A549 (cell line): ENCODE data around the gene SLC38A10. TPM values are rescaled to one million over a fixed set of nuclear protein-coding genes. Genes with fewer than 3 reads are reported as not detected.

Source experiments
- ATAC-seq, 2 experiments: fragments of 200-7000 bp in 1 of 2; fragments of >200 bp in 1 of 2; cut with Nextera tagmentation in 1 of 2; cut with Tn5 transposase in 1 of 2; 3 replicates each; pipeline versions ENCODE4 v1.8.0 to v1.9.1; 2018 to 2020; ENCODE audit warnings: mild to moderate bottlenecking in 1 of 2, moderate library complexity in 1 of 2
- CTCF ChIA-PET: fragments of 300-600 bp; sonication (Branson Sonifier 250); formaldehyde crosslinking; extraction: SDS; loops from one replicate; lab custom pipeline; 2021; ENCODE audit warnings: antibody characterized with exemption, inconsistent platforms; lab: Yijun Ruan, JAX
- POLR2A ChIA-PET: fragments of 350-600 bp; formaldehyde crosslinking; extraction: SDS; loops from one replicate; lab custom pipeline; 2021; ENCODE audit warnings: antibody characterized with exemption, inconsistent platforms; lab: Yijun Ruan, JAX
- DNase-seq, 2 experiments: peaks; one replicate each; pipeline versions ENCODE4 v3.0.0 to v3.0.0-alpha.2; 2011 to 2016; ENCODE audit warnings: low read depth in 1 of 2, low spot score in 1 of 2
- FAIRE-seq: peaks from 2 replicates; lab custom pipeline; 2011; peaks lifted over from hg19 to GRCh38; lab: Jason Lieb, UNC
- H3K27ac ChIP-seq, 2 experiments: fragments of >200 bp; sonication (Bioruptor Twin); formaldehyde crosslinking; 3 replicates each; pipeline ENCODE4 v1.5.1; 2016 to 2017
- H3K4me1 ChIP-seq: fragments of >200 bp; sonication (Bioruptor Twin); formaldehyde crosslinking; 3 replicates; pipeline ENCODE4 v1.6.1; 2016
- H3K4me2 ChIP-seq: fragments of >200 bp; sonication (Bioruptor Twin); formaldehyde crosslinking; 3 replicates; pipeline ENCODE4 v1.6.1; 2016
- H3K4me3 ChIP-seq: fragments of >200 bp; sonication (Bioruptor Twin); formaldehyde crosslinking; 3 replicates; pipeline ENCODE4 v1.5.1; 2016
- H3K9me3 ChIP-seq: fragments of >200 bp; sonication (Bioruptor Twin); formaldehyde crosslinking; 3 replicates; pipeline ENCODE4 v1.6.1; 2016
- ATOH8 ChIP-seq: fragments of 250-450 bp; sonication (Bioruptor Pico); IDR thresholded peaks from 2 replicates; pipeline ENCODE4 v1.5.0; 2020; ENCODE audit warnings: low read depth, mild to moderate bottlenecking, moderate library complexity
- CBX2 ChIP-seq: fragments of 200-600 bp; sonication (generic); IDR thresholded peaks from 2 replicates; pipeline ENCODE4 v1.6.1; 2016; ENCODE audit warnings: low read depth, mild to moderate bottlenecking, borderline replicate concordance
- CBX8 ChIP-seq: fragments of 200-600 bp; sonication (generic); IDR thresholded peaks from 2 replicates; pipeline ENCODE4 v1.6.1; 2016
- CHD4 ChIP-seq: fragments of 200-600 bp; sonication (generic); IDR thresholded peaks from 2 replicates; pipeline ENCODE4 v1.6.1; 2016; ENCODE audit warnings: antibody characterized with exemption, mild to moderate bottlenecking, borderline replicate concordance
- CTCF ChIP-seq: fragments of >200 bp; sonication (Bioruptor Twin); formaldehyde crosslinking; IDR thresholded peaks from 3 replicates; pipeline ENCODE4 v1.5.1; 2016
- E2F6 ChIP-seq: IDR thresholded peaks from 2 replicates; pipeline ENCODE4 v1.6.1; 2012; ENCODE audit warnings: low read depth, borderline replicate concordance
- ELK1 ChIP-seq: fragments of 150-350 bp; IDR thresholded peaks from 2 replicates; pipeline ENCODE4 v1.6.1; 2014; ENCODE audit warnings: low read depth, mild to moderate bottlenecking, low read length
- FOSL2 ChIP-seq, 2 experiments: fragments of 450-650 bp in 1 of 2; fragments of >200 bp in 1 of 2; sonication (Bioruptor Twin) in 1 of 2; formaldehyde crosslinking; IDR thresholded peaks; 2 replicates each; pipeline versions ENCODE4 v1.5.0 to v1.6.1; 2016 to 2020; ENCODE audit warnings: mild to moderate bottlenecking in 1 of 2, moderate library complexity in 1 of 2
- HDAC2 ChIP-seq: fragments of 200-600 bp; sonication (generic); IDR thresholded peaks from 2 replicates; pipeline ENCODE4 v1.6.1; 2016
- HOXB5 ChIP-seq: fragments of 250-450 bp; sonication (Bioruptor Pico); IDR thresholded peaks from 2 replicates; pipeline ENCODE4 v1.5.0; 2020; ENCODE audit warnings: mild to moderate bottlenecking, moderate library complexity
- KDM5A ChIP-seq: fragments of 200-600 bp; sonication (generic); IDR thresholded peaks from 2 replicates; pipeline ENCODE4 v1.6.1; 2016; ENCODE audit warnings: antibody characterized with exemption, mild to moderate bottlenecking
- MAFK ChIP-seq: fragments of 450-650 bp; IDR thresholded peaks from 2 replicates; pipeline ENCODE4 v1.6.1; 2014; ENCODE audit not compliant: partially characterized antibody
- MAX ChIP-seq: IDR thresholded peaks from 2 replicates; pipeline ENCODE4 v1.6.1; 2012
- MAZ ChIP-seq: fragments of 150-350 bp; IDR thresholded peaks from 2 replicates; pipeline ENCODE4 v1.6.1; 2014; ENCODE audit warnings: antibody characterized with exemption, low read depth, low read length, borderline replicate concordance
- NFE2L2 ChIP-seq: fragments of 150-350 bp; conservative IDR thresholded peaks from 2 replicates; pipeline ENCODE4 v1.6.1; 2014; ENCODE audit warnings: low read length
- POLR2A ChIP-seq: IDR thresholded peaks from 2 replicates; pipeline ENCODE4 v1.6.1; 2012; ENCODE audit warnings: mild to moderate bottlenecking, low read length
- RARB ChIP-seq: fragments of 250-450 bp; sonication (Bioruptor Pico); IDR thresholded peaks from 2 replicates; pipeline ENCODE4 v1.8.0; 2021; ENCODE audit warnings: mild to moderate bottlenecking, moderate library complexity
- RFX5 ChIP-seq: fragments of 450-650 bp; IDR thresholded peaks from 2 replicates; pipeline ENCODE4 v1.7.1; 2014; ENCODE audit warnings: antibody characterized with exemption, mild to moderate bottlenecking, moderate library complexity
- TFCP2L1 ChIP-seq: fragments of 250-450 bp; sonication (Bioruptor Pico); IDR thresholded peaks from 2 replicates; pipeline ENCODE4 v1.5.0; 2021; ENCODE audit warnings: mild to moderate bottlenecking
- TP53 ChIP-seq: fragments of 250-450 bp; sonication (Bioruptor Pico); IDR thresholded peaks from 2 replicates; pipeline ENCODE4 v1.5.0; 2021; ENCODE audit warnings: mild to moderate bottlenecking, moderate library complexity
- USF2 ChIP-seq: fragments of 450-650 bp; IDR thresholded peaks from 2 replicates; pipeline ENCODE4 v1.6.1; 2014; ENCODE audit warnings: antibody characterized with exemption
- ZFP36 ChIP-seq: fragments of 450-650 bp; IDR thresholded peaks from 2 replicates; pipeline ENCODE4 v1.6.1; 2014; ENCODE audit warnings: borderline replicate concordance; ENCODE audit not compliant: partially characterized antibody
- WGBS: methylation state at CpG from one replicate; pipeline ENCODE4 v1.1.6; 2017; ENCODE audit errors: missing lambda C conversion rate; 5-methylcytosine and 5-hydroxymethylcytosine counted together
- polyA plus RNA-seq, 4 experiments: library from polyadenylated mRNA; depleted of rRNA in 3 of 4; stranded (reverse); fragments of >200 nt; fragmentation: RNase III in 1 of 4; extraction: RNeasy Plus Mini Kit Qiagen cat#74134 plus additional on column Dnase treatment in 1 of 4; gene quantifications; 2 replicates in 3 of 4; 3 replicates in 1 of 4; pipeline ENCODE4 v1.2.3, GENCODE V29; 2011 to 2017

The SLC38A10 gene
- polyA plus RNA-seq, 2 of the 4 experiments (the other 2 are of a cell fraction) = 35.8 to 67.4 TPM

- ATAC-seq (no peak), DNase-seq (no peak), FAIRE-seq (no peak)
- Histone ChIP-seq H3K9me3 (no peaks in the 10 kb centered on the region), H3K4me3 (no peak overlapping the region), H3K27ac (no peak overlapping the region), H3K4me2 (no peak overlapping the region), H3K4me1 (peaks cover 5% of the 10 kb centered on the region)
- ChIA-PET CTCF (interaction anchor here (1.3 to 13.0 kb wide), 6 partner anchors 8 to 131 kb away, joined by 3 to 153 read pairs (median 6); partner anchors contain the start of genes NDUFAF8 and TEPSIN), POLR2A (no interaction called here)
- no peak for TF ChIP-seq USF2
- TF ChIP-seq E2F6 = no peak
- TF ChIP-seq CTCF = no peak
- no peak for TF ChIP-seq RFX5
- TF ChIP-seq POLR2A = no peak
- TF ChIP-seq MAZ = no peak
- TF ChIP-seq TFCP2L1 = no peak
- 91% methylated on average over 17 of the region's 19 CpGs for WGBS
Observed at GRCh38 chr17:81232616-81233241, 62.4 kb downstream of the SLC38A10 start.

GRCh38 chr17:81231766-81232581 lies 63.1 kb downstream of the SLC38A10 start:
- Histone ChIP-seq H3K4me2 (no peak overlapping the region), H3K9me3 (peaks cover 5% of the 10 kb centered on the region; the same call in 2 of the 3 replicates), H3K27ac (no peak overlapping the region), H3K4me3 (no peak overlapping the region), H3K4me1 (no peaks in the 10 kb centered on the region; the same call in 2 of the 3 replicates)
- ChIA-PET POLR2A (no interaction called here), CTCF (interaction anchor here (1.2 to 13.0 kb wide), 8 partner anchors 9 to 369 kb away, joined by 3 to 153 read pairs (median 5); partner anchors contain the start of genes NDUFAF8 and TEPSIN)
- TF ChIP-seq HDAC2 (no peak), MAX (no peak), TP53 (CRISPR knock-in tag) (no peak), RARB (no peak)
- FAIRE-seq (no peak), DNase-seq (no peak), ATAC-seq (no peak)
- 91% methylated on average over 30 of the region's 43 CpGs for WGBS

- Histone ChIP-seq H3K9me3 (peaks cover 8% of the 10 kb centered on the region; the same call in 2 of the 3 replicates), H3K27ac (no peak overlapping the region), H3K4me2 (no peak overlapping the region), H3K4me1 (no peaks in the 10 kb centered on the region), H3K4me3 (no peak overlapping the region)
- DNase-seq = no peak
- ATAC-seq = no peak; a peak in 1 of 6 replicates
- WGBS = 87% methylated on average over 21 of the region's 31 CpGs
- no peak for FAIRE-seq
- CTCF ChIA-PET = interaction anchor here (0.9 to 13.0 kb wide), 13 partner anchors 9 to 370 kb away, joined by 3 to 153 read pairs (median 7); partner anchors contain the start of genes NDUFAF8 and TEPSIN
- POLR2A ChIA-PET = no interaction called here
- TF ChIP-seq MAX (no peak), NFE2L2 (no peak), KDM5A (no peak), E2F6 (no peak), HDAC2 (no peak), ZFP36 (no peak), RARB (no peak), ELK1 (no peak), POLR2A (no peak), ATOH8 (CRISPR knock-in tag) (no peak), FOSL2 (IDR thresholded peaks at IDR 0.05) (no peak), FOSL2 (CRISPR knock-in tag; IDR thresholded peaks at IDR 0.05) (no peak), USF2 (no peak), CBX2 (no peak), CBX8 (no peak), MAFK (no peak), HOXB5 (CRISPR knock-in tag) (no peak), CHD4 (no peak)
Observed at GRCh38 chr17:81231121-81231645, 63.9 kb downstream of the SLC38A10 start.
